ENCODE results near the gene CDT1.

The CDT1 gene

DNA sequence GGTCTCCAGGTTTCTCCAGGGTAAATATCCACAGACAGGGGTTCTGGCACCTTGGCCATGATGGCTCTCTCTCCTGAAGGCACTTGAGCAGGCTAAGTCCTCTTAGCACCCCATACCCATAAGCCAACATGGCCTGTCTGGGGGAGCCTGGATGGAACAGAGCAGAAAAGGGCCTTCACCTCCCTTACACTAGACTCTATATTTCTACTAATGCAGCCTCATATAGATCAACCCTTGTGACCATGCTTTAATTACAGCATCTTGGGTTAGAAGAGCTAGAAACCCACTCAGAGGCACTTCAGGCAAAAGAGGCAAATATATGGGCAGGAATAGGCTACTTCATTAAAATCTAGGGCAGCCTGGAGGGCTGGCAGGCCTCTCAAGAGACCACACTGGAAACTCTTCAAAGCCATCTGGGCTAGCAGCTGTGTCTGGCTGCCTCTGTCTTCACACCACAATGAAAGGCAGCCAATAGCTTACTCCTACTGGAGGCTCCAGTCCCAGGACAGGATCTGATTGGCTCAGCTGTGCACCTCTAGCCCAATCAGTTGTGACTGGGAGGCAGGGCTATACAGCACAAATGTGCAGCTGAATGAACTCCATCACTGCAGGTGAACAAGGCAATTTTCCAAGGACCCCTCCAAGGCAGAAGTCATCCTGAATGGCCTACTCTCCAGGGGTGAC is 4.7 kb upstream of the CDT1 start:
- TF ChIP-seq, protein P1, sequence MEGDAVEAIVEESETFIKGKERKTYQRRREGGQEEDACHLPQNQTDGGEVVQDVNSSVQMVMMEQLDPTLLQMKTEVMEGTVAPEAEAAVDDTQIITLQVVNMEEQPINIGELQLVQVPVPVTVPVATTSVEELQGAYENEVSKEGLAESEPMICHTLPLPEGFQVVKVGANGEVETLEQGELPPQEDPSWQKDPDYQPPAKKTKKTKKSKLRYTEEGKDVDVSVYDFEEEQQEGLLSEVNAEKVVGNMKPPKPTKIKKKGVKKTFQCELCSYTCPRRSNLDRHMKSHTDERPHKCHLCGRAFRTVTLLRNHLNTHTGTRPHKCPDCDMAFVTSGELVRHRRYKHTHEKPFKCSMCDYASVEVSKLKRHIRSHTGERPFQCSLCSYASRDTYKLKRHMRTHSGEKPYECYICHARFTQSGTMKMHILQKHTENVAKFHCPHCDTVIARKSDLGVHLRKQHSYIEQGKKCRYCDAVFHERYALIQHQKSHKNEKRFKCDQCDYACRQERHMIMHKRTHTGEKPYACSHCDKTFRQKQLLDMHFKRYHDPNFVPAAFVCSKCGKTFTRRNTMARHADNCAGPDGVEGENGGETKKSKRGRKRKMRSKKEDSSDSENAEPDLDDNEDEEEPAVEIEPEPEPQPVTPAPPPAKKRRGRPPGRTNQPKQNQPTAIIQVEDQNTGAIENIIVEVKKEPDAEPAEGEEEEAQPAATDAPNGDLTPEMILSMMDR (conservative IDR thresholded peaks at IDR 0.05): no peak
- no peak overlapping the region for H3K27ac ChIP-seq

DNA sequence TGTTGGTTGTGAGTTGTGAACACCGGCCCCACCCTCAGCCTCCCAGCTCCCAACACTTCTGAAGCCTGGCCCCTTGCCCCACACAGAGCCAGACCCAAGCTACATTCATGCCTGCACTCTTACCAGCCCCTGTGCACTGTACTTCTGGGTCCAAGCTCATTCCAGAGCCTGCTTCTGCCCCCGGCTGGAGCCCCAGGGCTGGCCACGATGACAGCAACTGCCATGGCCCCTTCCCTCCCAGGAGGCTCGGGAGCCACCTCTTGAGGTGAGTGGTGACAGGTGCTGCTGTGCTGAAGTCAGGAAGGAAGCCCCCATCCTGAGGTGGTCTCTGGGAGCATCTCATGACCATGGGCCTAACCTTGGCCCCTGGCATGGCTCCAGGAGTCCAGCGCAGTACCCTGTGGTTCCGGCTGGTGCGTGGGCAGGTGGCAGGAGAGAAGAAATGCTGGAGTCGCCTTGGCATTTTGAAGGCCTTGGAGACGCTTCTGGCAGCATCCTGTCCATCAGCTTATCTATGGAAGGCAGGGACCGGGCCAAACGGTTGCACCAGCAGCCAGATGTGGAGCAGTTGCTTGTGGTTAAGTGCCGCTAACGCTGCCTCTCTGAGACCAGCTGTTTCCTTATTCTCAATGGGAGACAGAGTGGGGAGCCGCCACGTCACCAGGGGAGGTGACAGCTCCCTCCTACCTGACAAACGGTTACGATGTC is 3.9 kb upstream of the CDT1 start:
- no peak overlapping the region for H3K27ac ChIP-seq
- TF ChIP-seq, protein P1 (conservative IDR thresholded peaks at IDR 0.05): no peak

DNA sequence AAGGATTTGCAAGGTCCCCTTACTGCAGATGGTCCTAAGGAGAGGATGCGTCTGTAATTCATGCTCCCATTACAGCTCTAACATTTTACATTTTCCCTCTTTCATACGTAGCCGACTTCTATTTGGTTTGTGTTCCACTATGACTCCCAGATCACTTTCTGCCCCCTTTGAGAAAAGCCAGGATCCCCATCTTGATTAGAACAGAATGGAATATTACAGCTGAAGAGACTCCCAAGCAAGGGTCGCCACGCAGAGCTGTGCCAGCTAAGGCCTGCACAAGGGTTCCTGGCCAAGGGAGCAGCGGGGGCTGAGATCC is 3.4 kb upstream of the CDT1 start:
- no peak overlapping the region for H3K27ac ChIP-seq
- TF ChIP-seq, protein P1 (conservative IDR thresholded peaks at IDR 0.05): no peak

DNA sequence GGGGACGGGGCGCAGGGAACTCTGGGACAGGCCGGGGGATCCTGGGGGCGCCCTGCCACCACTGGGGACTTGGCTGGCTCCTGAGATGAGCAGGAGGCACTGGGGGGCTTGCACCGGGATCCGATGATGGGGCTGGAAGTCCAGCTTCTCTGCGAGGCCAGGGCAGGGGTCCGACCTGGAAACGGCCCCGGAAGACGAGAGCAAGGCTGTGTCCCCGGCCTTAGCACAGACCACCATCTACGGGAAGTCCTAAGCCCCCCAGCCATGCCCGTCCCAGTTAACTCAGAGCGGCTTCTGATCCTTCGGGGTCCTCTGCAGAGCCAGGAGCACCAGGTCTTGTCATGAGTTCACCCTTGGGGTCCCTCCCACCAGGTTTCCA is 573 bp downstream of the CDT1 start:
- H3K27ac ChIP-seq: peak overlapping the region; percentile 39; the same call in 1 of the 2 replicates
- TF ChIP-seq, protein P1 (conservative IDR thresholded peaks at IDR 0.05): no peak

DNA sequence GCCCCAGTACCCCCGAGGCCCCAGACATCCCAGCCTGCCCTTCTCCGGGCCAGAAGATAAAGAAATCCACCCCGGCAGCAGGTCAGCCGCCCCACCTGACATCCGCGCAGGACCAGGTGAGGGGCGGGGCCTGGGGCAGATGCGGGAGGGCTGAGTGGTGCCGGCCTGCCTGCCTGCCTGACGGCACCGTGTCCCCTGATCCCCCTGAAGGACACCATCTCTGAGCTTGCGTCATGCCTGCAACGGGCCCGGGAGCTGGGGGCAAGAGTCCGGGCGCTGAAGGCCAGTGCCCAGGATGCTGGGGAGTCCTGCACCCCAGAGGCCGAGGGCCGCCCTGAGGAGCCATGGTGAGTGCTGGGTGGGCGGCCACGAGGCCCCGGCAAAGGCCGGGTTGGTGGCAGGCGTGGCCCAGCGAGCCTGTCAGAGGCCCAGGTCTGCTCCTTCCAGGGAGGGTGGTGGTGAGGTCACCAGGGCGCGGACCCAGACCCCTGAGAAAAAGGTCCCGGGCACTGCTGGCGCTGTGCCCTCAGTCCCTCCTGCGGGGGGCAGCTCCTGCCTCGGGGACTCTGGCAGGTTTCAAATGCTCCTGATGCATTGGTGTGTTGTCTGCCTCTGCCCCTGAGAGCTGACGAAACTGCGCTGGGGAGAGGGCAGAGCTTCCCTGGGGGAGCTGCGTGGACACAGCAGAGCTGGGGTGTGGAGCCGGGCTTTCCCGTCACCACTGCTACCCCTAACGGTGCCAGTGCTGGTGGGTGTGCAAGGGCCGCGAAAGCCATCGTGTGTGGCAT is 1.2 kb downstream of the CDT1 start:
- TF ChIP-seq, protein P1 (conservative IDR thresholded peaks at IDR 0.05): no peak
- peak overlapping the region; percentile 39; the same call in 1 of the 2 replicates for H3K27ac ChIP-seq

DNA sequence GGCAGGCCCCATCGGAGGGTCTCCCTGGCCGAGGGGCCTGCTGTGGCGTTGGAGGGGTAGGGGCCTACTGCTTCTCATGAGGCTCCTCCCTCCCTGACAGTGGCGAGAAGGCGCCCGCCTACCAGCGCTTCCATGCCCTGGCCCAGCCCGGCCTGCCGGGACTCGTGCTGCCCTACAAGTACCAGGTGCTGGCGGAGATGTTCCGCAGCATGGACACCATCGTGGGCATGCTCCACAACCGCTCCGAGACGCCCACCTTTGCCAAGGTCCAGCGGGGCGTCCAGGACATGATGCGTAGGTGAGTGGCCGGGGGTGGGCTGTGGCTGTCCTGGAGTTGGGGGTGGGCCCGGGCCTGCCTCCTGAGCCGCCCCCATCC is 1.7 kb downstream of the CDT1 start:
- H3K27ac ChIP-seq: no peak overlapping the region
- TF ChIP-seq, protein P1 (conservative IDR thresholded peaks at IDR 0.05): no peak

DNA sequence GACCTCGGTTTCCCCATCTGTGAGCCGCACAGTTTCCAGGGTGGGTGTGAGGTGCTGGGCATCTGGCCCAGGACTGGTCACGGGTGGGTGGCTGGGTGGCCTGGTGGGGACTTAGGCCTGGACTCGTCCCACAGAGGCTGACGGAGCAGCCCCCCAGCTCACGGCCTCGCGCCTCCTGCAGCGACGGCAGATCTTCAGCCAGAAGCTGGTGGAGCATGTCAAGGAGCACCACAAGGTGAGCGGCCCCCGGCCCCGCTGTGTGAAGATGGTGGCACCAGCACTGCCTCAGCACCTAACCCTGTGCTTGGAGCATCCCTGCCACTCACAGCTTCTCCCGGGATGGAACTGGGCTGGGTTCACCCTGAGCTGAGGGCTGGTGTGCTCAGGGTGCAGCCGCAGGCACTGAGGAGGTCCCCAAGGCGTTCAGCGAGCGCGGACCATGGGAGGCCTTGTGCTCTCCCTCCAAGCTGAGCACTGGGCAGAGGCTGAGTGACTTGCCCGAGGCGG is 2.4 kb downstream of the CDT1 start:
- TF ChIP-seq, protein P1 (conservative IDR thresholded peaks at IDR 0.05): no peak
- no peak overlapping the region for H3K27ac ChIP-seq
